Glomerular visceral epithelial cell (primary cell): ENCODE results near the gene PRKAR1B.
"Not testable (repeated sequence)": the region's sequence is repeated elsewhere in the genome, so short reads cannot be mapped to it uniquely, and the experiment has no call there.

ENCODE experiments used
- DNase-seq: peaks from one replicate; pipeline ENCODE4 v3.0.0-alpha.2; 2016; ENCODE audit errors: extremely low spot score

Gene PRKAR1B

GRCh38 chr7:756928-757560 is 30.0 kb upstream of the PRKAR1B start:
- no peak for DNase-seq

- no peak for DNase-seq
Measured at GRCh38 chr7:756231-756927, 29.3 kb upstream of the PRKAR1B start.

GRCh38 chr7:755413-755805 is 28.3 kb upstream of the PRKAR1B start:
- DNase-seq, result no peak

GRCh38 chr7:754531-755412 is 27.7 kb upstream of the PRKAR1B start:
- DNase-seq, result no peak

- no peak for DNase-seq
Measured at GRCh38 chr7:753190-753589, 26.1 kb upstream of the PRKAR1B start.

GRCh38 chr7:752256-752655 is 25.2 kb upstream of the PRKAR1B start:
- not testable (repeated sequence) for DNase-seq

- DNase-seq, result no peak
Measured at GRCh38 chr7:751826-752225, 24.7 kb upstream of the PRKAR1B start.

GRCh38 chr7:750111-750905 is 23.2 kb upstream of the PRKAR1B start:
- no peak for DNase-seq

- no peak for DNase-seq
Measured at GRCh38 chr7:749140-749551, 22.1 kb upstream of the PRKAR1B start.

- no peak for DNase-seq
Measured at GRCh38 chr7:748446-748845, 21.4 kb upstream of the PRKAR1B start.

GRCh38 chr7:747186-747585 is 20.1 kb upstream of the PRKAR1B start:
- DNase-seq, result no peak

- no peak for DNase-seq
Measured at GRCh38 chr7:746155-747061, 19.3 kb upstream of the PRKAR1B start.

GRCh38 chr7:745431-746154 is 18.5 kb upstream of the PRKAR1B start:
- no peak for DNase-seq

- DNase-seq, result no peak
Measured at GRCh38 chr7:744854-745430, 17.9 kb upstream of the PRKAR1B start.

- not testable (repeated sequence) for DNase-seq
Measured at GRCh38 chr7:744128-744520, 17.0 kb upstream of the PRKAR1B start.

GRCh38 chr7:743341-744127 is 16.5 kb upstream of the PRKAR1B start:
- not testable (repeated sequence) for DNase-seq

GRCh38 chr7:742791-743190 is 15.7 kb upstream of the PRKAR1B start:
- DNase-seq, result no peak

GRCh38 chr7:741850-742249 is 14.8 kb upstream of the PRKAR1B start:
- no peak for DNase-seq

GRCh38 chr7:741191-741671 is 14.2 kb upstream of the PRKAR1B start:
- no peak for DNase-seq
